Peyer's patch (tissue), 4 donors: ENCODE data around the gene GNB5. TPM values are rescaled to one million over a fixed set of nuclear protein-coding genes. Genes with fewer than 3 reads are reported as not detected.

ENCODE experiments used
- DNase-seq, 3 donors: peaks; one replicate each; pipeline ENCODE4 v3.0.0-alpha.2; 2017 to 2019
- H3K27ac ChIP-seq, 4 donors: fragments of 200-600 bp; sonication (generic); one replicate each; pipeline ENCODE4 v1.5.1; 2016 to 2019
- H3K27me3 ChIP-seq, 2 donors: fragments of 200-600 bp; sonication (generic); one replicate each; pipeline ENCODE4 v1.5.1; 2019
- H3K36me3 ChIP-seq, 3 donors: fragments of 200-600 bp; sonication (generic); one replicate each; pipeline ENCODE4 v1.5.1; 2016 to 2019
- H3K4me1 ChIP-seq, 4 donors: fragments of 200-600 bp; sonication (generic); one replicate each; pipeline ENCODE4 v1.5.1; 2016 to 2019
- H3K4me3 ChIP-seq, 4 donors: fragments of 200-600 bp; sonication (generic); 1 replicate in 3 of 4; 2 replicates in 1 of 4; pipeline ENCODE4 v1.5.1; 2016 to 2019; ENCODE audit warnings: mild to moderate bottlenecking in 1 of 4
- H3K9me3 ChIP-seq, 4 donors: fragments of 200-600 bp; sonication (generic); one replicate each; pipeline ENCODE4 v1.5.1; 2016 to 2019; ENCODE audit warnings: mild to moderate bottlenecking in 1 of 4
- CTCF ChIP-seq, 6 experiments: fragments of 450-650 bp in 4 of 6; fragments of 200-600 bp in 2 of 6; sonication (generic) in 1 of 6; IDR thresholded peaks; one replicate each; pipeline ENCODE4 v1.5.1; 2017 to 2019; ENCODE audit warnings: antibody characterized with exemption in 6 of 6, mild to moderate bottlenecking in 3 of 6, moderate library complexity in 1 of 6
- POLR2A ChIP-seq, 2 donors: fragments of 450-650 bp; IDR thresholded peaks; one replicate each; pipeline ENCODE4 v1.5.1; 2017; ENCODE audit warnings: antibody characterized with exemption in 2 of 2, mild to moderate bottlenecking in 2 of 2, moderate library complexity in 2 of 2
- total RNA-seq, 4 donors: library from RNA; depleted of rRNA; stranded (reverse); fragments of >200 nt; gene quantifications; one replicate each; pipeline ENCODE4 v1.1.0, GENCODE V29; 2016

GNB5 gene
- total RNA-seq, 4 donors from 2014 or later, result 6.1 to 120 (median 7.6) TPM

GRCh38 chr15:52218816-52219215, 27.6 kb upstream of the GNB5 start:
- DNase-seq, result no peak
- Histone ChIP-seq H3K4me3 (no peak overlapping the region), H3K27me3 (no peaks in the 10 kb centered on the region), H3K4me1 (no peaks in the 10 kb centered on the region), H3K9me3 (no peaks in the 10 kb centered on the region), H3K36me3 (peaks cover 0 to 8% (median 0%) of the 10 kb centered on the region in 3 donors), H3K27ac (no peak overlapping the region)
- TF ChIP-seq CTCF (IDR thresholded peaks at IDR 0.05), result no peak
- TF ChIP-seq POLR2A (IDR thresholded peaks at IDR 0.05), result no peak

- DNase-seq, result no peak
- Histone ChIP-seq H3K4me3 (no peak overlapping the region), H3K9me3 (no peaks in the 10 kb centered on the region), H3K27ac (no peak overlapping the region), H3K4me1 (no peaks in the 10 kb centered on the region), H3K27me3 (no peaks in the 10 kb centered on the region), H3K36me3 (peaks cover 0 to 7% (median 0%) of the 10 kb centered on the region in 3 donors)
- TF ChIP-seq CTCF (IDR thresholded peaks at IDR 0.05) (no peak), POLR2A (IDR thresholded peaks at IDR 0.05) (no peak)
Measured at GRCh38 chr15:52218371-52218770, 27.2 kb upstream of the GNB5 start.

- peak in 2 of 3 donors; percentile 46 to 73 for DNase-seq
- Histone ChIP-seq H3K36me3 (peaks cover 0 to 8% (median 0%) of the 10 kb centered on the region in 3 donors), H3K27me3 (no peaks in the 10 kb centered on the region), H3K9me3 (no peaks in the 10 kb centered on the region), H3K4me3 (no peak overlapping the region), H3K4me1 (no peaks in the 10 kb centered on the region), H3K27ac (no peak overlapping the region)
- TF ChIP-seq CTCF (IDR thresholded peaks at IDR 0.05) (peak in 1 of 6 experiments; percentile 44), POLR2A (IDR thresholded peaks at IDR 0.05) (no peak)
Measured at GRCh38 chr15:52217186-52217585, 26.0 kb upstream of the GNB5 start.

GRCh38 chr15:52214553-52214952, 23.4 kb upstream of the GNB5 start:
- Histone ChIP-seq H3K27ac (no peak overlapping the region), H3K27me3 (no peaks in the 10 kb centered on the region), H3K9me3 (no peaks in the 10 kb centered on the region), H3K4me3 (no peak overlapping the region), H3K4me1 (no peaks in the 10 kb centered on the region), H3K36me3 (peaks cover 0 to 8% (median 0%) of the 10 kb centered on the region in 3 donors)
- no peak for DNase-seq
- TF ChIP-seq CTCF (IDR thresholded peaks at IDR 0.05) (no peak), POLR2A (IDR thresholded peaks at IDR 0.05) (no peak)

- Histone ChIP-seq H3K36me3 (peaks cover 0 to 8% (median 0%) of the 10 kb centered on the region in 3 donors), H3K27ac (no peak overlapping the region), H3K4me1 (no peaks in the 10 kb centered on the region), H3K4me3 (no peak overlapping the region), H3K27me3 (no peaks in the 10 kb centered on the region), H3K9me3 (no peaks in the 10 kb centered on the region)
- TF ChIP-seq POLR2A (IDR thresholded peaks at IDR 0.05) (no peak), CTCF (IDR thresholded peaks at IDR 0.05) (no peak)
- no peak for DNase-seq
Measured at GRCh38 chr15:52213206-52213605, 22.0 kb upstream of the GNB5 start.
